Common myeloid progenitor, CD34-positive (primary cell): ENCODE measurements around the gene TAS1R1.

ENCODE experiments used
- CTCF ChIA-PET: fragments of 350-600 bp; sonication (Branson Sonifier 250); formaldehyde crosslinking; loops from one replicate; lab custom pipeline; 2021; ENCODE audit warnings: antibody characterized with exemption; lab: Charles Lee
- POLR2A ChIA-PET: fragments of 350-600 bp; sonication (Branson Sonifier 250); formaldehyde crosslinking; loops from one replicate; lab custom pipeline; 2021; ENCODE audit warnings: antibody characterized with exemption; lab: Charles Lee
- DNase-seq, 3 donors: peaks; one replicate each; pipeline versions ENCODE4 v3.0.0 to v3.0.0-alpha.2; 2013
- H3K27ac ChIP-seq, 2 experiments: 1 replicate in 1 of 2; 2 replicates in 1 of 2; pipeline ENCODE4 v1.7.0; 2013; ENCODE audit warnings: inconsistent platforms in 2 of 2, low read length in 2 of 2, mild to moderate bottlenecking in 2 of 2, low read depth in 1 of 2, moderate library complexity in 1 of 2; ENCODE audit not compliant: severe bottlenecking in 2 of 2, insufficient read depth in 1 of 2, poor library complexity in 1 of 2
- H3K27me3 ChIP-seq, 5 experiments: replicated peaks in 2 of 5; 1 replicate in 3 of 5; 2 replicates in 2 of 5; pipeline versions ENCODE4 v1.6.1 to v1.7.0; 2013; ENCODE audit warnings: low read length in 4 of 5, mild to moderate bottlenecking in 2 of 5, moderate library complexity in 2 of 5, inconsistent platforms in 1 of 5; ENCODE audit not compliant: insufficient read depth in 5 of 5, control insufficient read depth in 4 of 5
- H3K36me3 ChIP-seq, 4 experiments: 1 replicate in 2 of 4; 2 replicates in 2 of 4; pipeline versions ENCODE4 v1.6.1 to v1.7.0; 2013; ENCODE audit warnings: low read length in 3 of 4, control low read depth in 1 of 4, mild to moderate bottlenecking in 1 of 4; ENCODE audit not compliant: control insufficient read depth in 4 of 4, insufficient read depth in 4 of 4
- H3K4me1 ChIP-seq, 4 experiments: 1 replicate in 3 of 4; 2 replicates in 1 of 4; pipeline versions ENCODE4 v1.6.1 to v1.7.1; 2013; ENCODE audit warnings: low read length in 3 of 4, mild to moderate bottlenecking in 3 of 4, control low read depth in 1 of 4, inconsistent platforms in 1 of 4, moderate library complexity in 1 of 4; ENCODE audit not compliant: control insufficient read depth in 4 of 4, insufficient read depth in 4 of 4; ENCODE audit errors: control extremely low read depth in 1 of 4
- H3K4me3 ChIP-seq, 7 experiments: 1 replicate in 4 of 7; 2 replicates in 3 of 7; pipeline versions ENCODE4 v1.5.1 to v1.7.0; 2013; ENCODE audit warnings: mild to moderate bottlenecking in 7 of 7, low read length in 6 of 7, moderate library complexity in 6 of 7, inconsistent platforms in 2 of 7, low read depth in 2 of 7, control low read depth in 1 of 7; ENCODE audit not compliant: insufficient read depth in 4 of 7, control insufficient read depth in 1 of 7; ENCODE audit errors: extremely low read depth in 1 of 7
- H3K9me3 ChIP-seq, 5 experiments: 1 replicate in 4 of 5; 2 replicates in 1 of 5; pipeline versions ENCODE4 v1.6.1 to v1.7.1; 2013; ENCODE audit warnings: low read length in 4 of 5, mild to moderate bottlenecking in 2 of 5, inconsistent platforms in 1 of 5, low read depth in 1 of 5, moderate library complexity in 1 of 5; ENCODE audit not compliant: control insufficient read depth in 4 of 5, insufficient read depth in 2 of 5; ENCODE audit errors: control extremely low read depth in 1 of 5
- WGBS: methylation state at CpG from one replicate; pipeline ENCODE4 v1.1.5; 2013; ENCODE audit not compliant: insufficient coverage; 5-methylcytosine and 5-hydroxymethylcytosine counted together

TAS1R1 gene

GRCh38 chr1:6511561-6512244 is 43.4 kb upstream of the TAS1R1 start:
- Histone ChIP-seq H3K4me3 (no peak overlapping the region), H3K4me1 (peaks cover 0 to 42% (median 21%) of the 10 kb centered on the region in 4 experiments), H3K9me3 (no peaks in the 10 kb centered on the region), H3K27me3 (no peaks in the 10 kb centered on the region), H3K36me3 (no peaks in the 10 kb centered on the region), H3K27ac (no peak overlapping the region)
- ChIA-PET CTCF (no interaction called here), POLR2A (no interaction called here)
- 85% methylated on average over 9 of the region's 16 CpGs for WGBS
- no peak for DNase-seq

GRCh38 chr1:6512245-6512907 is 42.7 kb upstream of the TAS1R1 start:
- H3K27ac ChIP-seq: no peak overlapping the region
- 96% methylated on average over 15 of the region's 19 CpGs for WGBS
- ChIA-PET CTCF (interaction anchor here (1.7 kb wide), 1 partner anchor 21 kb away, joined by 5 read pairs; the partner anchor contains the start of gene PLEKHG5), POLR2A (no interaction called here)
- H3K27me3 ChIP-seq: no peaks in the 10 kb centered on the region
- peaks cover 0 to 35% (median 15%) of the 10 kb centered on the region in 4 experiments for H3K4me1 ChIP-seq
- H3K36me3 ChIP-seq: no peaks in the 10 kb centered on the region
- no peak overlapping the region for H3K4me3 ChIP-seq
- no peak for DNase-seq
- no peaks in the 10 kb centered on the region for H3K9me3 ChIP-seq

GRCh38 chr1:6512908-6513280 is 42.2 kb upstream of the TAS1R1 start:
- 100% methylated on average over 6 of the region's 8 CpGs for WGBS

GRCh38 chr1:6513320-6513801 is 41.7 kb upstream of the TAS1R1 start:
- H3K27ac ChIP-seq: no peak overlapping the region
- peaks cover 0 to 26% (median 13%) of the 10 kb centered on the region in 4 experiments for H3K4me1 ChIP-seq
- no peaks in the 10 kb centered on the region for H3K36me3 ChIP-seq
- no peak overlapping the region for H3K4me3 ChIP-seq
- no peaks in the 10 kb centered on the region for H3K9me3 ChIP-seq
- CTCF ChIA-PET: interaction anchor here (1.7 kb wide), 1 partner anchor 22 kb away, joined by 5 read pairs; the partner anchor contains the start of gene PLEKHG5
- 97% methylated on average over 9 of the region's 9 CpGs for WGBS
- POLR2A ChIA-PET: no interaction called here
- no peak for DNase-seq
- no peaks in the 10 kb centered on the region for H3K27me3 ChIP-seq

More at GRCh38 chr1:6512908-6513280, 42.2 kb upstream of the TAS1R1 start:
- Histone ChIP-seq H3K27ac (no peak overlapping the region), H3K4me1 (peaks cover 0 to 30% (median 13%) of the 10 kb centered on the region in 4 experiments), H3K36me3 (no peaks in the 10 kb centered on the region), H3K27me3 (no peaks in the 10 kb centered on the region), H3K9me3 (no peaks in the 10 kb centered on the region), H3K4me3 (no peak overlapping the region)
- no peak for DNase-seq
- ChIA-PET POLR2A (no interaction called here), CTCF (interaction anchor here (1.7 kb wide), 1 partner anchor 21 kb away, joined by 5 read pairs; the partner anchor contains the start of gene PLEKHG5)

GRCh38 chr1:6515771-6516170 is 39.3 kb upstream of the TAS1R1 start:
- WGBS: 98% methylated on average over 3 of the region's 4 CpGs
- Histone ChIP-seq H3K4me3 (no peak overlapping the region), H3K36me3 (no peaks in the 10 kb centered on the region), H3K4me1 (peaks cover 0 to 5% (median 0%) of the 10 kb centered on the region in 4 experiments), H3K27ac (no peak overlapping the region), H3K9me3 (no peaks in the 10 kb centered on the region), H3K27me3 (no peaks in the 10 kb centered on the region)
- ChIA-PET POLR2A (no interaction called here), CTCF (no interaction called here)
- no peak for DNase-seq

GRCh38 chr1:6517435-6517851 is 37.7 kb upstream of the TAS1R1 start:
- DNase-seq: no peak

GRCh38 chr1:6519491-6519934 is 35.6 kb upstream of the TAS1R1 start:
- 87% methylated on average over 11 of the region's 11 CpGs for WGBS
- H3K4me3 ChIP-seq: no peak overlapping the region

More at GRCh38 chr1:6517435-6517851, 37.7 kb upstream of the TAS1R1 start:
- peaks cover 0 to 2% (median 0%) of the 10 kb centered on the region in 4 experiments for H3K4me1 ChIP-seq
- no peaks in the 10 kb centered on the region for H3K9me3 ChIP-seq
- no peaks in the 10 kb centered on the region for H3K36me3 ChIP-seq
- ChIA-PET CTCF (no interaction called here), POLR2A (no interaction called here)
- no peak overlapping the region for H3K4me3 ChIP-seq
- WGBS: 76% methylated on average over 6 of the region's 8 CpGs
- H3K27me3 ChIP-seq: no peaks in the 10 kb centered on the region
- no peak overlapping the region for H3K27ac ChIP-seq

More at GRCh38 chr1:6519491-6519934, 35.6 kb upstream of the TAS1R1 start:
- no peak for DNase-seq
- no peaks in the 10 kb centered on the region for H3K4me1 ChIP-seq
- H3K36me3 ChIP-seq: peaks cover 0 to 7% (median 3%) of the 10 kb centered on the region in 4 experiments
- no peak overlapping the region for H3K27ac ChIP-seq
- no peaks in the 10 kb centered on the region for H3K9me3 ChIP-seq
- ChIA-PET CTCF (no interaction called here), POLR2A (no interaction called here)
- H3K27me3 ChIP-seq: no peaks in the 10 kb centered on the region
